ENCODE results near the gene SPATS2L. TPM values are rescaled to one million over a fixed set of nuclear protein-coding genes. Genes with fewer than 3 reads are reported as not detected.

Gene SPATS2L
- total RNA-seq, 4 donors from 2014 or later, result 33.4 to 236 (median 159) TPM

- in situ Hi-C loops (cut with MboI; ENCODE audit: low pct_ligation_motif_present in 1 of 4, low pct_unique_long_range_greater_than_20kb in 1 of 4, low sequenced_read_pairs in 3 of 4), result no loop called here
- Histone ChIP-seq H3K27me3 (no peaks in the 10 kb centered on the region), H3K4me3 (no peak overlapping the region), H3K4me1 (peaks cover 8 to 36% (median 12%) of the 10 kb centered on the region in 4 donors), H3K36me3 (no peaks in the 10 kb centered on the region), H3K9me3 (no peaks in the 10 kb centered on the region), H3K27ac (peak overlapping the region in 2 of 4 donors; percentile 8 to 58)
- WGBS, 2 donors (ENCODE audit: low coverage in 1 of 2), result 99% methylated on average over 3 of the region's 3 CpGs; no CpG with 5 or more reads in 1 of the 2 donors
- TF ChIP-seq EP300 (IDR thresholded peaks at IDR 0.05; ENCODE audit: low read depth), result no peak
- TF ChIP-seq POLR2A (IDR thresholded peaks at IDR 0.05), result no peak
- no peak for TF ChIP-seq CTCF (IDR thresholded peaks at IDR 0.05)
- DNase-seq, result no peak
- intact Hi-C loops (cut with DNase I; ENCODE audit: low total_unique reads), result no loop called here
These were observed 40.8 kb downstream of the SPATS2L start for GRCh38 chr2:200347301-200347700.

GRCh38 chr2:200348897-200349563 lies 42.5 kb downstream of the SPATS2L start:
- intact Hi-C loops (cut with DNase I; ENCODE audit: low total_unique reads), result no loop called here

GRCh38 chr2:200349868-200350267 lies 43.4 kb downstream of the SPATS2L start:
- Histone ChIP-seq H3K36me3 (no peaks in the 10 kb centered on the region), H3K27me3 (no peaks in the 10 kb centered on the region), H3K4me3 (no peak overlapping the region), H3K9me3 (no peaks in the 10 kb centered on the region), H3K27ac (no peak overlapping the region), H3K4me1 (peaks cover 11 to 48% (median 23%) of the 10 kb centered on the region in 4 donors)
- TF ChIP-seq POLR2AphosphoS5 (IDR thresholded peaks at IDR 0.05), result no peak
- TF ChIP-seq POLR2A (IDR thresholded peaks at IDR 0.05), result no peak
- no peak for TF ChIP-seq EP300 (IDR thresholded peaks at IDR 0.05; ENCODE audit: low read depth)
- no peak for TF ChIP-seq CTCF (IDR thresholded peaks at IDR 0.05)
- DNase-seq, result no peak
- intact Hi-C loops (cut with DNase I; ENCODE audit: low total_unique reads) (no loop called here), in situ Hi-C loops (cut with MboI; ENCODE audit: low pct_ligation_motif_present in 1 of 4, low pct_unique_long_range_greater_than_20kb in 1 of 4, low sequenced_read_pairs in 3 of 4) (no loop called here)
- WGBS, 2 donors (ENCODE audit: low coverage in 1 of 2), result 93% methylated on average over 3 of the region's 3 CpGs; no CpG with 5 or more reads in 1 of the 2 donors

More at GRCh38 chr2:200348897-200349563, 42.5 kb downstream of the SPATS2L start:
- no peaks in the 10 kb centered on the region for H3K9me3 ChIP-seq
- no peaks in the 10 kb centered on the region for H3K27me3 ChIP-seq
- in situ Hi-C loops (cut with MboI; ENCODE audit: low pct_ligation_motif_present in 1 of 4, low pct_unique_long_range_greater_than_20kb in 1 of 4, low sequenced_read_pairs in 3 of 4), result no loop called here
- no peaks in the 10 kb centered on the region for H3K36me3 ChIP-seq
- DNase-seq, result no peak
- no peak for TF ChIP-seq CTCF (IDR thresholded peaks at IDR 0.05)
- no peak for TF ChIP-seq EP300 (IDR thresholded peaks at IDR 0.05; ENCODE audit: low read depth)
- TF ChIP-seq POLR2A (IDR thresholded peaks at IDR 0.05), result no peak
- no peak for TF ChIP-seq POLR2AphosphoS5 (IDR thresholded peaks at IDR 0.05)
- no peak overlapping the region for H3K27ac ChIP-seq
- peaks cover 11 to 43% (median 20%) of the 10 kb centered on the region in 4 donors for H3K4me1 ChIP-seq
- 83 to 90% methylated on average over 3 to 9 of the region's 9 CpGs for WGBS, 2 donors (ENCODE audit: low coverage in 1 of 2)
- no peak overlapping the region for H3K4me3 ChIP-seq

GRCh38 chr2:200350850-200351285 lies 44.4 kb downstream of the SPATS2L start:
- no peaks in the 10 kb centered on the region for H3K36me3 ChIP-seq
- in situ Hi-C loops (cut with MboI; ENCODE audit: low pct_ligation_motif_present in 1 of 4, low pct_unique_long_range_greater_than_20kb in 1 of 4, low sequenced_read_pairs in 3 of 4), result no loop called here
- H3K4me1 ChIP-seq, result peaks cover 7 to 46% (median 23%) of the 10 kb centered on the region in 4 donors
- no peaks in the 10 kb centered on the region for H3K27me3 ChIP-seq
- no peaks in the 10 kb centered on the region for H3K9me3 ChIP-seq
- WGBS, 2 donors (ENCODE audit: low coverage in 1 of 2), result 92% methylated on average over 1 of the region's 1 CpG; no CpG with 5 or more reads in 1 of the 2 donors
- no peak for TF ChIP-seq POLR2AphosphoS5 (IDR thresholded peaks at IDR 0.05)
- no peak for TF ChIP-seq POLR2A (IDR thresholded peaks at IDR 0.05)
- TF ChIP-seq CTCF (IDR thresholded peaks at IDR 0.05), result no peak
- no peak for TF ChIP-seq EP300 (IDR thresholded peaks at IDR 0.05; ENCODE audit: low read depth)
- no peak for DNase-seq
- intact Hi-C loops (cut with DNase I; ENCODE audit: low total_unique reads), result no loop called here
- H3K4me3 ChIP-seq, result no peak overlapping the region
- H3K27ac ChIP-seq, result no peak overlapping the region
